GM21619 (cell line): ENCODE results near the gene CANT1.
"Not testable (repeated sequence)": the region's sequence is repeated elsewhere in the genome, so short reads cannot be mapped to it uniquely, and the experiment has no call there.

Experiments used
- ATAC-seq: cut with Tn5 transposase; IDR thresholded peaks from one replicate; pipeline ENCODE4 v1.9.1; 2021; ENCODE audit not compliant: unreplicated experiment

Gene CANT1

GRCh38 chr17:79043931-79044320, 34.4 kb upstream of the CANT1 start:
- ATAC-seq: no peak

GRCh38 chr17:79043191-79043930, 33.8 kb upstream of the CANT1 start:
- ATAC-seq: no peak

- no peak for ATAC-seq
Observed at GRCh38 chr17:79042421-79043190, 33.0 kb upstream of the CANT1 start.

DNA sequence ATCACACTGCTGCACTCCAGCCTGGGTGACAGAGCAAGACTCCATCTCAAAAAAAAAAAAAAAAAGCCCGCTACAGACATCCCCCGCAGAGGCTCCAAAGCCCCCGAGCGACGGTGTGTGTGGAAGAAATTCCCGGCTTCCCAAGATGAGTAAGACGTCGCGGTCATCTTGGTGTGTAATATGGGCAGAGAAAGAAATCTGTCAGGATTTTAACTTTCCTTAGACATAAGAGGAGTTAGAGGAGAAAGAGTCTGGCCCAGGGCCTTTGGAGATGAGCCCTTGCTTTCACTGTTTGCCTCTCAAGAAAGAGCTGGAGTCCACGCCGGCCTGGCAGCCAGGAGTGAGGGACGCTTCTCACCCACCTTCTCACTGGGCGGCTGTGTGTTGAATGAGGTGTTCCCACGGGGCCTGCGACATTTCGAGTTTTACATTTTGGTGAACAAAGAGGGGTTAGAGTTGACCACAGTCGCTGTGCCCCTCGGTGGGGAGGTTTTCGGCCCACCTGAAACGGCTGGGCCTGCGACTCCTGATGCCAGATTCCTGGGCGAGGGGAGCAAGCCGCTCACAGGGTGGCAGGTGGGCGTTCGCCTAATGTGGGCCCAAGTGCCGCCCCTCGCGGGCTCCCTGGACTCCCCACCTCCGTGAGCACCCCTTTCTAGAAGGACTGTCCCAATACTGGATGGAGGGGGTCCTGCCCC, 32.3 kb upstream of the CANT1 start:
- ATAC-seq: no peak

- ATAC-seq: no peak
Observed at GRCh38 chr17:79041041-79041570, 31.5 kb upstream of the CANT1 start.

DNA sequence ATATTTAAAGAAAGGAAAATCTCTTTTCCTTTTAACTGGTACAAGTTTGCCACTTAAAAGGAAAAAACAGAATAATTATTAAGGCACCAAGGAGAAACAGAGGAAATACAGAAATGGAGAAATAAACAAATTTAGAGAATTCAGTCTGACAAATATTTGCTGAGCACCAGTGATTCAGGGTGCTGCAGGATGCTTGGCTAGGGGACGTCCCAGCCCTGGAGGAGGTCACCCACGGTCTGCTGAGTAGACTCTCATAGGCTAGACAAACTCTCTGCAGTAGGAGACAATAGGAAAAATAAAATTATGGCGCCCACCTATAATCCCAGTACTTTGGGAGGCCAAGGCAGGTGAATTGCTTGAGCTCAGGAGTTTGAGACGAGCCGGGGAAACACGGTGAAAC, 30.3 kb upstream of the CANT1 start:
- ATAC-seq: no peak

DNA sequence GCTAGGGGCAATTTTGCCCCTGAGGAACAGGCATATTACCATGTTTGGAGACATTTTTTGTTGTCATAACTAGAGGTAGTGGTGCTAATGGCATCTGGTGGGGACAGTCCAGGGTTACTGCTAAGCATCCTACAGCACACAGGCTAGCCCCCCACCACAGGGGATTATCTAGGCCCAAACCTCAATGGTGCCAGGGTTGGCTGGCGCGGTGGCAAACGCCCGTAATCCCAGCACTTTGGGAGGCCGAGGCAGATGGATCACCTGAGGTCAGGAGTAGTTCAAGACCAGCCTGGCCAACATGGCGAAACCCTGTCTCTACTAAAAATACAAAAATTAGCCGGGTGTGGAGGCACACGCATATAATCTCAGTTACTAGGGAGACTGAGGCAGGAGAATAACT, 29.6 kb upstream of the CANT1 start:
- no peak for ATAC-seq

DNA sequence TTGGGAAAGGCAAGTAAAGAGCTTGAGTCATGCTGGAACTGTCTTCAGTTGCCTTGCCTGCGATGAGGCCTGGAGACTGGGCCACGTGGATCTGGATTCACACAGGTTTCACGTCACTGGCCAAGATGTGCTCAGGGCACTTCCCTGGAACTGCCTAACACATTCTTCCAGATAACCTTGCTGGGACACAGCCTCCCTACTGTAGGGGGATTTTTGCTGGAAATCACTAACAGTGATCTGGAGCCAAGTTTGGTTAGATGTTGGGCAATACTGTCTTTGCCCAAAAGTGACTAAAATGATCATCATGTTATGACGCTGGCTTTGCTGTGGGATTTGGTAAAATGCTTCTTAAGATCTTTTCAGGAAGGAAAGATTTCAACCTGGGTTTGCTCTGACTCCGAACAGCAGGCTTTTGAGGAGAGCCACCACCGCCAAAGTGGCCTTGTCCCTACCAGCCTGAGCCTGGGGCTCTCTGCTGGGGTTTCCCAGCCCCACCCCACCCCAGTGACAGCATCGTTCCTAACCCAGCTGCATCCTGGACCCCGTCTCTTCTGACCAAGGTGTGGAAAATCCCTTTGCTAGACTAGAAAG, 29.1 kb upstream of the CANT1 start:
- ATAC-seq: no peak

GRCh38 chr17:79036596-79036995, 27.0 kb upstream of the CANT1 start:
- no peak for ATAC-seq

DNA sequence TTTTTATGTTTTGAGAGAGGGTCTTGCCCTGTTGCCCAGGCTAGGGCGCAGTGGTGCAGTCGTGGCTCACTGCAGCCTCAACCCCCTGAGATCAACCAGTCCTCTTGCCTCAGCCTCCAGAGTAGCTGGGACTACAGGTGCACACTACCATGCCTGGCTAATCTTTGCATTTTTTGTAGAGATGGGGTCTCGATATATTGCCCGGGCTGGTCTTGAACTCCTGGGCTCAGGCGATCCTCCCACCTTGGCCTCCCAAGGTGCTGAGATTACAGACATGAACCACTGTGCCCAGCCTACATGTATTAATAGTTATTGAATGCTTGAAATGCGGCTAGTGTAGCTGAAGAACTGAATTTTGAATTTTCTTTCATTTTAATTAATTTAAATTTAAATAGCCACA, 26.6 kb upstream of the CANT1 start:
- ATAC-seq: no peak

DNA sequence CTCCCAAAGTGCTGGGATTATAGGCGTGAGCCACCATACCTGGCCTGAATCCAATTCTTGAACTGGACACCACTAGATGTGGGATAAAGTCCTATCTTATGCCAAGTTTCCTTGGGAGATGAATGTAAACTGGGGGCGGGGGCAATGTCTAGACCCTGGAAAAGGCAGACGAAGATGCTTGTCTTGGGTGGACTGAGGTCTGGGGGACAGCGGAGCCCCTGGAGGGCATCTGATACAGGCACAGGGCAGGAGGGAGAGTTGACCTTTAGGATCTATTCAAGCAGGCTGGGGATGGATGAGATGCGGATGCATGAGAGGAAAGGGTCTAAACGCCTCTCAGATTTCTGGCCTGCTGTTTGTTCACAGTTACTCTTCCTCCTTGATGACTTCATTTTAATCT, 26.1 kb upstream of the CANT1 start:
- ATAC-seq: no peak

DNA sequence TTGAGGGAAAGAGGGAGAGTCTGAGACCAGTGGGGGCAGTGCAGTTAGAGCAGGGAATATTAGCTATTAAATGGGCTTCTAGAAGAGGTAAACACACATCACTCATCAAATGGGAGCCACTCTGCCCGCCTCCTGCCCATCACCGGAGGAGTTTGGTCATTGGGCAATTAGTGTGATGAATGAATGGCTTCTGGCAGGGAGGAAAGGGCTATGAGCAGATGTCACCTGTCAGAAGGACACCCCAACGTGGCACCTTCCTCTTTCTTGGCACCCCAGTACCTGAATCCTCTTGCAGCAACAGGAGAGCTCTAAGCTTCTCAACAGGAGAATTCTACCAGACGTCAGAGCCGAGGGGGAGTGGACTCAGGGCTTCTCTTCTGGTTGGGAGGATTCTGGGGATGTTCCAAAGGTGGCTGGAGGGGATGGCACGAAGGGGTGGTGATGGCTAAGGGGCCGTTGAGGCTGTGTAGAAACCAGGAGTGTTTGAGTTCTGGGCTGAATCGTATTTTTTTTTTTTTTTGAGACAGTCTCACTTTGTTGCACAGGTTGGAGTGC, 25.4 kb upstream of the CANT1 start:
- ATAC-seq: no peak

GRCh38 chr17:79033741-79034501, 24.4 kb upstream of the CANT1 start:
- ATAC-seq: no peak

GRCh38 chr17:79033046-79033616, 23.6 kb upstream of the CANT1 start:
- no peak for ATAC-seq

DNA sequence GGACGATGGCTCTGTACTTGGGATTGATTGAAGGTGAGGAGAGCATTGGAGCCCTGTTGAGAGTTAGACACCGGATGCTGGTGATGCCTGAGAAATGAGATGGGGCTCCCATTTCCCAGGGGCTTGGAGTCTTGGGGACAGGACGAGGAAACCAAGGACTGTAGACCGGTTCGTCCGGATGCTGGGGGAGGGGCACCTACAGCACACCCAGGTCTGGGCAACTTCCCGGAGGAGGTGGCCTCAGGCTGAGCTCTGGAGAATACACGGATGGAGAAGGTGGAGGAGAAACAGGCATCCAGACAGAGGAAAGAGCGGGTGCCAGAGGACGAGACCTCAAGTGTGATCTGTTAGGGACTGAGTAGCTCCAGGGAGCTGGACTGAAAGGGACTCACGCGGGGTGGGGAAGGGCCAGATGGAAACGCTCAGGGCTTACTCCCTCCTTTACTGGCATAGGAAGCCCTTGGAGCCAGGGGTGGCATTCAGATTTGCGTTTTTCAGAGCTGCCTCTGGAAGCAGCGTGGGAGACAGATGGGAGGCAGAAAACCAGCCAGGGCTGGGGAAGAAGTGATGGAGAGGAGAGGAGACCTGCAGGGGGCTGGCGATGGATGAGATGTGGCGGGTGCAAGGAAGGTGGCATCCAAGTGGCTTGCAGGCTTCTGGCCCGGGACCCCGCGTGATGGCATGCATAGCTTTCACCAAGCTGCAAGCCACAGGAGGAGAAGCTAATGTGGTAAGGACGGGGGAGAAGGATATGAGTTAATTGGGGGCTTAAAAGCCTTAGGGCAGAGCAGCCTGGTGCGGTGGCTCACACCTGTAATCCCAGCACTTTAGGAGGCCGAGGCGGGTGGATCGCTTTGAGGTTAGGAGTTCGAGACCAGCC, 22.7 kb upstream of the CANT1 start:
- no peak for ATAC-seq

DNA sequence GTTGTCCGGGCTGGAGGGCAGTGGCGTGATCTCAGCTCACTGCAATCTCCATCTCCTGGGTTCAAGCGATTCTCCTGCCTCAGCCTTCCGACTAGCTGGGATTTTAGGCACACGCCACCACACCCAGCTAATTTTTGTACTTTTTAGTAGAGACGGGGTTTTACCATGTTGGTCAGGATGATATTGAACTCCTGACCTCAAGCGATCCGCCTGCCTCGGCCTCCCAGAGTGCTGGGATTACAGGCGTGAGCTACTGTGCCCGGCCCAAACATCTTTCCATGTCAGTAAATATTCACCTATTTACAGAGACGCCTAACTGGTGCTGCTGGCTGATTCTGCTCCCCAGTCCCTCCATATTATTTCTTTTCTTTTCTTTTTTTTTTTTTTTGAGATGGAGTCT, 21.1 kb upstream of the CANT1 start:
- not testable (repeated sequence) for ATAC-seq

DNA sequence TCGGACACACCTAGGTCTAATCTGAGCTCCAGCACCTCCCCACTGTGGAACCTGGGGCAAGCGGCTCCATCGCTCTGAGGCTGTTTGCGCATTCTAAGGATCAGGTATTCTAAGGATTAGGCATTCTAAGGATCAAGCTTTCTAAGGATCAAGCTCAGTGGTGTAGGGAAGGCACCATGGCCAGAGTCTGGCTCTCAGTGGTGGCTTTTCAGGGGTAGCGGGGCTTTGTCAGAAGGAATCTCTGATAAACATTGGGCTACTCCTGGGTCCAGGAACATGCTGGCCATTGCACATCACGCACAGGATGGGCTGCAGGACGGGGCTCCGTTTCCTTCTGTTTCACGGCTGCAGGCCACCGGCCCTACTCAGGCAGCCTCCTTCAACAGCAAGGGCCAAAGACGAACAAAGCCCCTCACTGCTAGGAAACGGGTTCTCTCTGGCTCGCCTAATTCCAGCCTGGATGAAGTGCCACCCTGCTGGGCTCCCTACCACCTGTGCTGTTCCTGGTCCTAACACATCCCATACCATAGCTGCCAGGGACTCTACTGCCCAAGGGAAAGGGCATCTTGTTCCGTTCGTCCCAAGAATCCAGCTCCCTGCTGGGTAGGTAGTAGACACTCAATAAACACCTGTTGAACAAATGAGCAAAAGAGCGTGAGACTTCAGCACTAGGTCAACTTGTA, 19.9 kb upstream of the CANT1 start:
- ATAC-seq: no peak
